DND-41 (cell line): ENCODE measurements around the gene ZFYVE28.
"Not testable (repeated sequence)": the region's sequence is repeated elsewhere in the genome, so short reads cannot be mapped to it uniquely, and the experiment has no call there.

ENCODE experiments used
- ATAC-seq: fragments of 200-7000 bp; cut with Tn5 transposase; 3 replicates; pipeline ENCODE4 v1.9.1; 2021; ENCODE audit warnings: low read depth; ENCODE audit not compliant: insufficient read depth
- DNase-seq: peaks from one replicate; pipeline ENCODE4 v3.0.0-alpha.2; 2020
- H2AFZ ChIP-seq: 2 replicates; pipeline ENCODE4 v1.6.0; 2012; ENCODE audit warnings: low read depth, low read length
- H3K27ac ChIP-seq: 2 replicates; pipeline ENCODE4 v1.5.1; 2012; ENCODE audit warnings: low read length, inconsistent platforms
- H3K27me3 ChIP-seq: fragments of 200-600 bp; sonication (generic); 2 replicates; pipeline ENCODE4 v1.6.0; 2012; ENCODE audit warnings: low read length, mild to moderate bottlenecking, inconsistent platforms; ENCODE audit not compliant: insufficient read depth, poor library complexity
- H3K36me3 ChIP-seq: 2 replicates; pipeline ENCODE4 v1.5.1; 2012; ENCODE audit warnings: low read length, inconsistent platforms; ENCODE audit not compliant: insufficient read depth
- H3K4me1 ChIP-seq: 2 replicates; pipeline ENCODE4 v1.5.1; 2012; ENCODE audit warnings: mild to moderate bottlenecking, low read length; ENCODE audit not compliant: insufficient read depth
- H3K4me2 ChIP-seq: 2 replicates; pipeline ENCODE4 v1.6.0; 2012; ENCODE audit warnings: mild to moderate bottlenecking, moderate library complexity, low read length, inconsistent platforms; ENCODE audit not compliant: insufficient read depth
- H3K4me3 ChIP-seq, 2 experiments: fragments of 200-600 bp in 1 of 2; shearing (Covaris generic) in 1 of 2; 2 replicates each; pipeline ENCODE4 v1.5.1; 2012 to 2016; ENCODE audit warnings: inconsistent platforms in 2 of 2, low read length in 2 of 2, mild to moderate bottlenecking in 2 of 2, low read depth in 1 of 2, moderate library complexity in 1 of 2
- H3K79me2 ChIP-seq: 2 replicates; pipeline ENCODE4 v1.6.0; 2012; ENCODE audit warnings: low read length, inconsistent platforms; ENCODE audit not compliant: insufficient read depth
- H3K9ac ChIP-seq: 2 replicates; pipeline ENCODE4 v1.6.0; 2012; ENCODE audit warnings: low read depth, mild to moderate bottlenecking, inconsistent platforms, low read length, moderate library complexity
- H3K9me3 ChIP-seq: 2 replicates; pipeline ENCODE4 v1.5.1; 2012; ENCODE audit warnings: low read length, moderate library complexity, mild to moderate bottlenecking, inconsistent platforms; ENCODE audit not compliant: insufficient read depth, severe bottlenecking
- H4K20me1 ChIP-seq: 2 replicates; pipeline ENCODE4 v1.6.0; 2012; ENCODE audit warnings: low read length; ENCODE audit not compliant: insufficient read depth
- EZH2 ChIP-seq: IDR thresholded peaks from 3 replicates; pipeline ENCODE4 v1.6.1; 2012; ENCODE audit warnings: borderline replicate concordance, low read depth, mild to moderate bottlenecking, moderate library complexity, low read length, inconsistent platforms; ENCODE audit not compliant: severe bottlenecking
- TF ChIP-seq, protein P1 (sequence below): IDR thresholded peaks from 2 replicates; pipeline ENCODE4 v1.5.1; 2012; ENCODE audit warnings: borderline replicate concordance, low read length, moderate library complexity, mild to moderate bottlenecking; ENCODE audit not compliant: poor library complexity, severe bottlenecking; ENCODE audit errors: extremely low read depth

ZFYVE28 gene

GRCh38 chr4:2386717-2387116, 31.7 kb downstream of the ZFYVE28 start:
- Histone ChIP-seq H2AFZ (no peak overlapping the region), H3K36me3 (no peaks in the 10 kb centered on the region), H3K9me3 (no peaks in the 10 kb centered on the region), H3K9ac (no peak overlapping the region), H3K79me2 (no peaks in the 10 kb centered on the region), H3K4me1 (no peaks in the 10 kb centered on the region), H3K4me2 (no peak overlapping the region), H4K20me1 (peaks cover 13% of the 10 kb centered on the region; the same call in 1 of the 2 replicates), H3K27ac (no peak overlapping the region), H3K27me3 (peaks cover 56% of the 10 kb centered on the region), H3K4me3 (no peak overlapping the region)
- DNase-seq, result no peak
- ATAC-seq, result no peak
- TF ChIP-seq, protein P1, sequence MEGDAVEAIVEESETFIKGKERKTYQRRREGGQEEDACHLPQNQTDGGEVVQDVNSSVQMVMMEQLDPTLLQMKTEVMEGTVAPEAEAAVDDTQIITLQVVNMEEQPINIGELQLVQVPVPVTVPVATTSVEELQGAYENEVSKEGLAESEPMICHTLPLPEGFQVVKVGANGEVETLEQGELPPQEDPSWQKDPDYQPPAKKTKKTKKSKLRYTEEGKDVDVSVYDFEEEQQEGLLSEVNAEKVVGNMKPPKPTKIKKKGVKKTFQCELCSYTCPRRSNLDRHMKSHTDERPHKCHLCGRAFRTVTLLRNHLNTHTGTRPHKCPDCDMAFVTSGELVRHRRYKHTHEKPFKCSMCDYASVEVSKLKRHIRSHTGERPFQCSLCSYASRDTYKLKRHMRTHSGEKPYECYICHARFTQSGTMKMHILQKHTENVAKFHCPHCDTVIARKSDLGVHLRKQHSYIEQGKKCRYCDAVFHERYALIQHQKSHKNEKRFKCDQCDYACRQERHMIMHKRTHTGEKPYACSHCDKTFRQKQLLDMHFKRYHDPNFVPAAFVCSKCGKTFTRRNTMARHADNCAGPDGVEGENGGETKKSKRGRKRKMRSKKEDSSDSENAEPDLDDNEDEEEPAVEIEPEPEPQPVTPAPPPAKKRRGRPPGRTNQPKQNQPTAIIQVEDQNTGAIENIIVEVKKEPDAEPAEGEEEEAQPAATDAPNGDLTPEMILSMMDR, result no peak
- TF ChIP-seq EZH2, result no peak

GRCh38 chr4:2385516-2385915, 32.9 kb downstream of the ZFYVE28 start:
- Histone ChIP-seq H4K20me1 (peaks cover 13% of the 10 kb centered on the region; the same call in 1 of the 2 replicates), H3K27ac (no peak overlapping the region), H3K9ac (no peak overlapping the region), H3K36me3 (no peaks in the 10 kb centered on the region), H3K4me2 (no peak overlapping the region), H2AFZ (no peak overlapping the region), H3K4me3 (no peak overlapping the region), H3K4me1 (no peaks in the 10 kb centered on the region), H3K79me2 (no peaks in the 10 kb centered on the region), H3K9me3 (no peaks in the 10 kb centered on the region), H3K27me3 (peaks cover 50% of the 10 kb centered on the region)
- ATAC-seq (no peak), DNase-seq (no peak)
- TF ChIP-seq EZH2, result no peak
- TF ChIP-seq, protein P1, result no peak

DNA sequence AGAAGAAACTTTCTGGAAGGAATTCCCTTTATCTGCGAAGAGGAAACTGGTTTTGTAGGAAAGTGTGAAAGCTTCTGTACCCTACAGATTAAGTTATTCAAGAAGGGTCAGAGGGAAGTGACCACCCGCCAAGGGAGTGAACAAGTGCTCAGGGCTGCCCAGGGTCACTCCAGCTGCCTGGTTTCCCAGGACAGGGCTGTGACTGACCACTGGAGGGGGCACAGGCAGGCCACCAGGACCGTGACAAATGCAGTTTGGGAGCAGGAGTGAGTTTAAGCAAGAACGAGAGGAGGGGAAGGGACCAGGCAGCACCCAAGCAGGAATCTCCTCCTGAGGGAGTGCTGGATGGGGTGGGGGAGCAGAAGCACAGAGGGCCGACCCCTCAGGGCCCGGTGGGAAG, 34.2 kb downstream of the ZFYVE28 start:
- Histone ChIP-seq H3K9ac (no peak overlapping the region), H3K4me1 (no peaks in the 10 kb centered on the region), H3K9me3 (no peaks in the 10 kb centered on the region), H3K36me3 (no peaks in the 10 kb centered on the region), H3K27ac (no peak overlapping the region), H3K79me2 (no peaks in the 10 kb centered on the region), H3K4me3 (no peak overlapping the region), H3K4me2 (no peak overlapping the region), H4K20me1 (peaks cover 13% of the 10 kb centered on the region; the same call in 1 of the 2 replicates), H2AFZ (no peak overlapping the region), H3K27me3 (peaks cover 45% of the 10 kb centered on the region)
- TF ChIP-seq, protein P1, result no peak
- TF ChIP-seq EZH2, result no peak
- no peak for ATAC-seq
- DNase-seq, result no peak

DNA sequence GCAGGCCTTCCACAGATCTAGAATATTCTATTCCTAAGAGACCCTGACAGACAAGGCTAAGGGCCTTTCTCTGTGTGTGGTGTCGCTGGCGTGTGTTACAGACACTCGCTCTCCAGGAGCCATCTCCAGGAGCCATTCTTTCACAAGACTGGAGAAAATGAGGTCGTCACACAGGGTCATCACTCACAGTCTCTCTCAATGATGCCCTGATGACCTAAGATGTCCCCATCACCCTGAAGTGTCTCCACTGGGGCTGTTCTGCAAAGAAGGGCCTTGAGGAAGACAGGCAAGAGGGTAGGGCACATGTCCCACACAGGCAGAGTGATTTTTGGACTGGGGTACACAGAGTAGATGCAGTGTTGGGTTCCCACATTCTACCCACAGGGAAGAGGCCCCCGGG, 34.7 kb downstream of the ZFYVE28 start:
- no peak overlapping the region for H3K9ac ChIP-seq
- H3K9me3 ChIP-seq, result no peaks in the 10 kb centered on the region
- H4K20me1 ChIP-seq, result peaks cover 10% of the 10 kb centered on the region; the same call in 1 of the 2 replicates
- H3K4me3 ChIP-seq, result no peak overlapping the region
- no peaks in the 10 kb centered on the region for H3K79me2 ChIP-seq
- no peaks in the 10 kb centered on the region for H3K4me1 ChIP-seq
- H3K27ac ChIP-seq, result no peak overlapping the region
- TF ChIP-seq, protein P1, result no peak
- no peak for TF ChIP-seq EZH2
- ATAC-seq, result no peak
- no peak overlapping the region for H2AFZ ChIP-seq
- peaks cover 45% of the 10 kb centered on the region for H3K27me3 ChIP-seq
- no peaks in the 10 kb centered on the region for H3K36me3 ChIP-seq
- H3K4me2 ChIP-seq, result no peak overlapping the region
- no peak for DNase-seq

GRCh38 chr4:2383220-2383631, 35.2 kb downstream of the ZFYVE28 start:
- H3K27me3 ChIP-seq, result peaks cover 42% of the 10 kb centered on the region
- not testable (repeated sequence) for H2AFZ ChIP-seq, H3K9me3 ChIP-seq, H3K27ac ChIP-seq, H3K9ac ChIP-seq, H3K79me2 ChIP-seq, H3K4me2 ChIP-seq, H3K36me3 ChIP-seq, DNase-seq, ATAC-seq, H3K4me3 ChIP-seq, H4K20me1 ChIP-seq, H3K4me1 ChIP-seq
